ENCODE data around the gene ESRRA.

DNA sequence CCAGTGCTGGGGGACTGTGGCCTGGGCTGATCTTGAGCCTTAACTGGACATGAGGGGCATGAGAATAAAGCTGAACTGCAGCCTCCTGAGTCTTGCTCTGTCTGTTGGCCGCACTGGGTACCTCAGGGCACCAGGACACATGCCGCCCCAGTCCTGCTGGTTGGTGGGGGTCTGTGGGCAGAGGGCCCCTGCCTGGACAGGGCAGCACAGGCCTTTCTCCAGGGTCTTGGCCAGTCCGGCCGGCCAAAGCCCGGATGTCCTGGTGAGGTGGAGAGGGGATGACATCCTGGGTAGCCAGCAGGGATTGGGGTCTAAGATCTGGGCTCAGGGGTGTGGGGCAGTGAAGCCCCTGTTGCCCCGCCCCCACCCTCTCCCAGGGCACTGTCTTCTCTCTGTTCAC, 52.1 kb downstream of the ESRRA start:
- TF ChIP-seq, protein P1, sequence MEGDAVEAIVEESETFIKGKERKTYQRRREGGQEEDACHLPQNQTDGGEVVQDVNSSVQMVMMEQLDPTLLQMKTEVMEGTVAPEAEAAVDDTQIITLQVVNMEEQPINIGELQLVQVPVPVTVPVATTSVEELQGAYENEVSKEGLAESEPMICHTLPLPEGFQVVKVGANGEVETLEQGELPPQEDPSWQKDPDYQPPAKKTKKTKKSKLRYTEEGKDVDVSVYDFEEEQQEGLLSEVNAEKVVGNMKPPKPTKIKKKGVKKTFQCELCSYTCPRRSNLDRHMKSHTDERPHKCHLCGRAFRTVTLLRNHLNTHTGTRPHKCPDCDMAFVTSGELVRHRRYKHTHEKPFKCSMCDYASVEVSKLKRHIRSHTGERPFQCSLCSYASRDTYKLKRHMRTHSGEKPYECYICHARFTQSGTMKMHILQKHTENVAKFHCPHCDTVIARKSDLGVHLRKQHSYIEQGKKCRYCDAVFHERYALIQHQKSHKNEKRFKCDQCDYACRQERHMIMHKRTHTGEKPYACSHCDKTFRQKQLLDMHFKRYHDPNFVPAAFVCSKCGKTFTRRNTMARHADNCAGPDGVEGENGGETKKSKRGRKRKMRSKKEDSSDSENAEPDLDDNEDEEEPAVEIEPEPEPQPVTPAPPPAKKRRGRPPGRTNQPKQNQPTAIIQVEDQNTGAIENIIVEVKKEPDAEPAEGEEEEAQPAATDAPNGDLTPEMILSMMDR (conservative IDR thresholded peaks at IDR 0.05) = no peak
- no peak for TF ChIP-seq EZH2 (IDR thresholded peaks at IDR 0.05; ENCODE audit: low read depth)
